Kidney glomerular epithelial cell (primary cell): ENCODE measurements around the gene PUS10.
"Not testable (repeated sequence)": the region's sequence is repeated elsewhere in the genome, so short reads cannot be mapped to it uniquely, and the experiment has no call there.

Source experiments
- DNase-seq: peaks from one replicate; lab custom pipeline; 2025; lab: John Stamatoyannopoulos, UW

The PUS10 gene

GRCh38 chr2:61017556-61018317, at the start of gene PUS10, which contains the start of gene PEX13:
Gene PUS10 (minus strand): TSS chr2:61018255. CDS start chr2:61011890, 6,365 bp downstream.
Gene PEX13 (plus strand): TSS chr2:61017720. CDS start chr2:61017760, 40 bp downstream.
- peak; percentile 82 for DNase-seq

DNA sequence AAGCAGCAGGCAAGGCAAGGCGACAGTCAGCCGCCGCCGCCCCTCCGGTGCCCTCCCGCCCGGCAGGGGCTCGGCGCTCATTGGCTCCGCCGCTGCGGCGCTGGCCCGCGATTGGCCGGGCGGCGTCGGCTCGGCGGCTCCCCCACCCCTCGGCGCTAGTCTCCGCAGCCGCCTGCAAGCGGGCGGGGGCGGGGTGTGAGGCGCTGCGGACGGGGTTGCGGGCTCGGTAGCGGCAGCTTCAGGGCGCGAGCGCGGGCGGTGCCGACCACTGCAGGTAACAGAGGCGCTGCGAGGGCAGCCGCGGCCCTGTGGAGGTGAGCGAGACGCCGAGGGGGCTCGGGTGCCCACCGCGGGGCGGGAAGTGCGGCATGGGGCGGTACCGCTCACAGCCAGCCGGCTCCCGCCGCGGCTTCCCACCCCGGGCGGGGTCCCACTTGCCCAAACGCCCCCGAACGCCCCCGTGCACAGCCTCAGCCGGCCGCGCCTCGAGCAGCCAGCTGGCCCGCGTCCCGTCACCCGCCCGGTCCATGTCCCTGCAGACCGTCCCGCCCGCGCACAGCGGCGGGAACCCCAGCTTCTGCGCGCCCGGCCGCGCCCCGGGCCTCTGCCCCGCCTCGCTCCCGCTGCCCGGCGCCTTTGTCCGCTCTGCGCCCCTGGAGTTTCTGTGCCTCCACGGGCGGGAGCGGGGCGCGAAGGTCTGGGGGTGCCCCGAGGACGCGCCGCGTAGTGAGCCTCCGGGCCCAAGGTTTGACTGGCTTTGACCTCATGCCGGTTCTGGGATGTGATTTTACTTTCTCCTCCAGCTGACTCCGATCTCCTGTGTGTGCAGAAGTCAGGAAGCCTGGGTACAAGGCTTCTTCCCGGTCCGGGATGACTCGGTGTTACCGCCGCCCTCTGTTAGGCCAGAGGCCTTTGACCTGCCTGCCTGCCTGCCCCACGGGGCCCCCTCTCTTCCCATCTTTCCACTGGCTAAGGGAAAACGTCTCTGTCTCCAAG, 48.0 kb upstream of the PUS10 start, which contains the start of gene SANBR:
SANBR (plus strand) TSS at position 158 of the 996 bp plus-strand sequence. CDS start 4,480 bp downstream, outside the sequence.
- DNase-seq, result peak; percentile 71

DNA sequence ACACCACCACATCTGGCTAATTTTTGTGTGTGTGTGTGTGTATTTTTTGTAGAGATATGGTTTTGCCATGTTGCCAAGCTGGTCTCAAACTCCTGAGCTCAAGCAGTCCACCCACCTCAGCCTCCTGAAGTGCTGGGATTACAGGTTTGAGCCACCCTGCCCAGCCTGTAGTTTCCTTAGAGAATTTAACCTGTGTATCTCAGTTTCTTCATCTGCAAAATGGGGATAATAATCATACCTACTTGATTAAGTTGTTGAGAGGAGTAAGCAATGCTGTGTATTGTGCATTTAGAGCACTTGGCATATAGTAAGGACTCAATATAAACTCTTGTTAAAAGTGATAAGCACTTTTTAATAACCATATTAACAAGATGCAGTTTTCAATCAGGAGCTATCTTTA, 41.3 kb upstream of the PUS10 start:
- DNase-seq, result no peak

GRCh38 chr2:61057562-61057961, 39.5 kb upstream of the PUS10 start:
- DNase-seq, result no peak

- DNase-seq, result no peak
These were observed 37.5 kb upstream of the PUS10 start for GRCh38 chr2:61055557-61055956.

DNA sequence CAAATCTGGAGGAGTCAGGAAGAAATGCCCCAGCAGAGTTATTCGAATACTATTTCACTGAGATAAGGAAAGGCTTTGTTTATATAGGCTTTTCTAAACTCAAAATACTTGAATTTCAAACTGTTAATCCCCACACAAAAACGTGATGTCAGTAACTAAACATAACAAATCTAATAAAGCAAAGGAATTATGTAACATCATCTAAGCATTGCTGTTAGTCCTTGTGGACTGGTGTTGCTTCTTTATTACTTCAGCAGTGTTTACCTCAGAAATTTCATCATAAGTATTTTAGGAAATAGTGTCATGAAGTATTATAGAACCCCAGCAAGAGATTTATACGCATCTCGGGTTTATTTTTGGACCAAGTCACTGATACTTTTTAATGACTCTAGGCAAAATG, 27.9 kb upstream of the PUS10 start:
- no peak for DNase-seq

GRCh38 chr2:61045226-61045625, 27.2 kb upstream of the PUS10 start:
- no peak for DNase-seq

- DNase-seq, result no peak
These were observed 26.6 kb upstream of the PUS10 start for GRCh38 chr2:61044636-61045035.

DNA sequence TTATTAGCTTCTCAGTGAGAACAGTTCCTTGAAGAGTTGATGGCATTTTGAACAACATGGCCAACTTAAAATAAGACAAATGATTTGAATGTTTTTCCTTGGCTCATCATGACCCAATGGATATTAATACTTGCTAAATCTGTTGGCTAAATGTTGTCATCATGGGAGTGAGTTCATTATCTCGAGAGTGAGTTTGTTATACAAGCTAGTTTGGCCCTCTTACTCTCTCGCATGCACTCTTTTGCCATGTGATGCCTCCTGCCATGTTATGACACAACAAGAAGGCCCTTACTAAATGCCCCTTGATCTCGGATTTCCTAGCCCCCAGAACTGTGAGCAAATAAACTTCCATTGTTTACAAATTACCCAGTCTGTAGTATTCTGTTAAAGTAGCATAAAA, 24.8 kb upstream of the PUS10 start:
- DNase-seq, result no peak

DNA sequence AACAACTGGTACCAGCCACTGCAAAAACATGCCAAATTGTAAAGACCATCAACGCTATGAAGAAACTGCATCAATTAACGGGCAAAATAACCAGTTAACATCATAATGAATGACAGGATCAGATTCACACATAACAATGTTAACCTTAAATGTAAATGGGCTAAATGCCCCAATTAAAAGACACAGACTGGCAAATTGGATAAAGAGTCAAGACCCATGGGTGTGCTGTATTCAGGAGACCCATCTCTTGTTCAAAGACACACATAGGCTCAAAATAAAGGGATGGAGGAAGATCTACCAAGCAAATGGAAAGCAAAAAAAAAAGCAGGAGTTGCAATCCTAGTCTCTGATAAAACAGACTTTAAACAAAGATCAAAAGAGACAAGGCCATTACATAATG, 18.6 kb upstream of the PUS10 start:
- not testable (repeated sequence) for DNase-seq

GRCh38 chr2:61034592-61034991, 16.5 kb upstream of the PUS10 start:
- not testable (repeated sequence) for DNase-seq

GRCh38 chr2:61029533-61029932, 11.5 kb upstream of the PUS10 start:
- DNase-seq, result no peak

DNA sequence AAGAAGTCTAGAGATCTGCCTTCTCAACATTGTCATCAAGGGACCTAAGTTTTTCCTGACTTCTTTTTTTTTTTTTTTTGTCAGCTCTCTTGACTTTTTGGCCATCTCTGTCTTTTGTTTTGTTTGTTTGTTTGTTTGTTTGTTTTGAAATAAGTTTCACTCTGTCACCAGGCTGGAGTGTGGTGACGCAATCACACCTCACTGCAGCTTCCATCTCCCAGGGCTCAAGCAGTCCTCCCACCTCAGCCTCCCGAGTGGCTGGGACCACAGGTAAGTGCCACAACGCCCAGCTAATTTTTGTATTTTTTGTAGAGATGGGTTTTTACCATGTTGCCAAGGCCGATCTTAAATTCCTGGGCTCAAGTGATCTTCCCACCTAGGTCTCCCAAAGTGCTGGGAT, 5.6 kb upstream of the PUS10 start:
- no peak for DNase-seq

DNA sequence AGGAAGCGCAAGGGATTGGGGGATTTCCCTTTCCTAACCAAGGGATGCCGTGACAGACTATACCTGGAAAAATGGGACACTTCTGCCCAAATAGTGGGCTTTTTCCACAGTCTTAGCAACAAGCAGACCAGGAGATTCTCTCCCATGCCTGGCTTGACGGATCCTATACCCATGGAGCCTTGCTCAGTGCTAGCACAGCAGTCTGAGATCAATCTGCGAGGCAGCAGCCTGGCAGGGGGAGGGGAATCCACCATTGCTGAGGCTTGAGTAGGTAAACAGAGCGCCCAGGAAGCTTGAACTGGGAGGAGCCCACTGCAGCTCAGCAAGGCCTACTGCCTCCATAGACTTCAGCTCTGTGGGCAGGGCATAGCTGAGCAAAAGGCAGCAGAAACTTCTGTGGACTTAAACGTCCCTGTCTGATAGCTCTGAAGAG, 3.2 kb upstream of the PUS10 start:
- no peak for DNase-seq

GRCh38 chr2:61018798-61019197, 743 bp upstream of the PUS10 start:
- no peak for DNase-seq

- no peak for DNase-seq
These were observed 282 bp upstream of the PUS10 start for GRCh38 chr2:61018318-61018755.

DNA sequence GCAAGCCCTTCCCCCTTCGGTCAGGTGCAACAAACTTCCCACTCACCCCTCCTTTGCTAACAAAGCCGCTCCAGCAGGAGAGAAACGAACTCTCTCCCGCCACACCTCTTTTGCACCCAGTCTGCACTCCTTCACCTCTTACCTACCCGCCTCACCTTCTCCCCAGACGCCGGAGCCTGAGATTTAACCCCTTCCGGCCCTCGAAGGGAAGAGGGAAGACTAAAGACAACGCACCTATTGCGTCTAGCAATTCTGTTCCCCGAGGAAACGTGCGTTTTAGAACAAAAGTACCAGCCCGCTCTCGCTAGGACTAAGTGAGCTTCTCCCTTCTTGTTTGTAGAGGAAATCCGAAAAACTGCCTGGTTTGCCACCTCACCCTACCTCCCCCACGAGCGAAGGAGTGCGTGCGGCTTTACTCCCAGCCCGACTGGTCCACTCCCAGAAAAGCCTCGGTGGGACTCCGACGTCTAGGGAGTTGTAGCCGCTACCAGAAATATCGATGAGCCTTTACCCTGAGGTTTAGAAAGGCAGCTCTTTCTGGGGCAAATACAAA, 976 bp downstream of the PUS10 start:
- DNase-seq, result peak; percentile 86

DNA sequence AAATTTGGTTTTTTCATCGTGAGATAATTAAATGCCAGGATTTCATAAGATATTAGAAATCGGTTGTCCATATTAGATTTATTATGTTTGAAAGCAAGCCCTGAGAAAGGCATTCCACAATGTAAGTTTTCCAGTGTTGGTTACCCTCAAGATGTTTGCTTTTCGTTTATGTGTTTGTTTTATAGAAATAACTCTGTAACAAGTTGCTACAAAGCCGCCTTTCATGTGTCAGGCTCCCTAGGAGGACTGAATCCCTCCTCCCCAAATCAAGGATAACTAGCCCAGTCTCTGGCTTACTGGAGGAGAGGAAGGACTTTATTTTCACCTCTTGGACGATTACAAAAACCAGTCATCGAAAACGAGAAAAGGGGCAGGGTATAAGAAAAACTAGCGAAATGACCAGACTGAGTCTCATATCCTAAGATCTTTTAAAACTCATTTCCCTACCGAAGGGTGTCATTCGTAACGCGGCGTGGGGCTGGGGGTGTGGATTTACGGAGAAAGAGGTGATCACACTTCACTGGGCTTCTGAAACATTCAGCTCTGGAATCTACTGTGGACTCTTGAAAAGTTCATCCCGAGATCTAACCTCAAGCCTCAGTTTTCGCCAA, 1.6 kb downstream of the PUS10 start:
- peak; percentile 31 for DNase-seq

DNA sequence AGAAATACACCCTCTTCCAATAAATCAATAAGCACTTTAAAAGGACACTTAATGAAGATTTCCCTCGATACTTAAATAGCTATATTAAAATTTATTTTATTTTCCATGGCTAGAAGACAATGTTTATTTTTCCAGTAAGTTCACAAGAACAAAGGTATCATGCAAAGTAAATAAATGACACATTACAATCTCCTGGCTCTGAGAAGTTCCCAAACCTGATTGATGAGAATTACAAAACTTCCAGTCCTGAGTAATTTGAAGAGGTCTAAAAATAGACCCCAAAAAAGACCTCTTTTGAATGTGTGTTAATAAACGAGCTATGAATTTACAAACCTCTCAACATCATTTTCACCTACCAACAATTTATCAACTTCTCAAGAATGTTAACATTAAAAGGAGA, 2.1 kb downstream of the PUS10 start:
- no peak for DNase-seq

GRCh38 chr2:61014763-61015162, 3.3 kb downstream of the PUS10 start:
- no peak for DNase-seq

DNA sequence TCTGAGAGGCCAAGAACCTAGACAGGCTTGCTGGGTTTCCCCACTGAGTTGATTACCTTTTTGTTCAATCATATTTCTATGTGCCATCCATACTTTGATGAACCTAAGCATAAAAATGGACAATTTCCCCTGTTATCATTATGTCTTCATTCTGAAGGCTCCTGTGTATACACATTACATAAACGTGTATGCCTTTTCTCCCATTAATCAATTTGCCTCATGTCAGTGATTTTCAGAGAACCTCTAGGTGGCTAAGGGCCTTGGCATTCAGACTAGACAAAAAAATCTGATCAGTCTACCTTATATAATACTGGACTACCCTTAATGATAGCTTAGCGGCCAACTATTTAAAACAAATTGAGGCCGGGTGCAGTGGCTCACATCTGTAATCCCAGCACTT, 4.7 kb downstream of the PUS10 start:
- no peak for DNase-seq

DNA sequence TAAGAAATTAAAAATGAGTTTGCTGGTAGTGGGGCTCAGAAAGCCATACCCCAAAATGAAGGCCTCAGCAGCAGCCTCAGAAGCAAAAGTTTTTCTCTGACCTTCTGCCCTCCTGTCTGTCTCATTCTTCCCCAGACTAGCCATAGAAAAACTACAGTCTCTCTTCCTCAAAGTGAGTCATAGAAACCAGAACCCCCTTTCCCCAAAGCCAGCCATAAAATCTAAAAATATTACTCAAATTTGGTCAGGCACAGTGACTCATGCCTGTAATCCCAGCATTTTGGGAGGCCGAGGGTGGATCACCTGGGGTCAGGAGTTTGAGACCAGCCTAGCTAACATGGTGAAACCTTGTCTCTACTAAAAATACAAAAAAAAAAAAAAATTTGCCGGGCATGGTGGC, 5.8 kb downstream of the PUS10 start:
- not testable (repeated sequence) for DNase-seq
